ENCODE data around the gene OR11H6.

DNA sequence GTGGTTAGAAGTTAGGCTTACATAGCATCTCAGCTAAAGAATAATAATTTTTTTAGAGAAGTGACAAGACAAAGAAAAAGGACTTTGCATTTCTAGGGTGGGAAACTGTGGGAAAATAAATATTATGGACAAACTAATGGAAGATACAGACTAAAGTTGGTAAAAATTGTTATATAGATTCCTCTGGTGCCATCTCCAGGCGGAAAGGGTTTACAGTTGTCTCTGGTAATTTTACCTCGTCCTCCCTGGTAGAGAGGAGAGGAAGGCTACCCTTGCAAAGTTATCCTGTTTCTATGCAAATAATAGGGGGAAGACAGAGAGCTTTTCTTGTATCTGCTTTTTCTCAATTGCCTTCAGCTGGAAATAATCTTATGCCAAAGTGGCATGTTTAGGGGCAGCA lies 27.6 kb upstream of the OR11H6 start:
- TF ChIP-seq, protein P1, sequence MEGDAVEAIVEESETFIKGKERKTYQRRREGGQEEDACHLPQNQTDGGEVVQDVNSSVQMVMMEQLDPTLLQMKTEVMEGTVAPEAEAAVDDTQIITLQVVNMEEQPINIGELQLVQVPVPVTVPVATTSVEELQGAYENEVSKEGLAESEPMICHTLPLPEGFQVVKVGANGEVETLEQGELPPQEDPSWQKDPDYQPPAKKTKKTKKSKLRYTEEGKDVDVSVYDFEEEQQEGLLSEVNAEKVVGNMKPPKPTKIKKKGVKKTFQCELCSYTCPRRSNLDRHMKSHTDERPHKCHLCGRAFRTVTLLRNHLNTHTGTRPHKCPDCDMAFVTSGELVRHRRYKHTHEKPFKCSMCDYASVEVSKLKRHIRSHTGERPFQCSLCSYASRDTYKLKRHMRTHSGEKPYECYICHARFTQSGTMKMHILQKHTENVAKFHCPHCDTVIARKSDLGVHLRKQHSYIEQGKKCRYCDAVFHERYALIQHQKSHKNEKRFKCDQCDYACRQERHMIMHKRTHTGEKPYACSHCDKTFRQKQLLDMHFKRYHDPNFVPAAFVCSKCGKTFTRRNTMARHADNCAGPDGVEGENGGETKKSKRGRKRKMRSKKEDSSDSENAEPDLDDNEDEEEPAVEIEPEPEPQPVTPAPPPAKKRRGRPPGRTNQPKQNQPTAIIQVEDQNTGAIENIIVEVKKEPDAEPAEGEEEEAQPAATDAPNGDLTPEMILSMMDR (IDR thresholded peaks at IDR 0.05; ENCODE audit: insufficient read depth, low read length), result no peak
- no peak for TF ChIP-seq POLR2AphosphoS5 (IDR thresholded peaks at IDR 0.05; ENCODE audit: low read depth)
